Stimulated activated CD8-positive, alpha-beta memory T cell treated with anti-CD3 and anti-CD28 coated beads, Interleukin-12 subunit alpha, Interleukin-12 subunit beta, amount 100 ng/mL, for 24 hours (primary cell): ENCODE results near the gene ZSWIM3.
"Not testable (repeated sequence)": the region's sequence is repeated elsewhere in the genome, so short reads cannot be mapped to it uniquely, and the experiment has no call there.

ENCODE experiments used
- DNase-seq: peaks from one replicate; pipeline ENCODE4 v3.0.0-alpha.2; 2020; ENCODE audit errors: extremely low read depth

Gene ZSWIM3

DNA sequence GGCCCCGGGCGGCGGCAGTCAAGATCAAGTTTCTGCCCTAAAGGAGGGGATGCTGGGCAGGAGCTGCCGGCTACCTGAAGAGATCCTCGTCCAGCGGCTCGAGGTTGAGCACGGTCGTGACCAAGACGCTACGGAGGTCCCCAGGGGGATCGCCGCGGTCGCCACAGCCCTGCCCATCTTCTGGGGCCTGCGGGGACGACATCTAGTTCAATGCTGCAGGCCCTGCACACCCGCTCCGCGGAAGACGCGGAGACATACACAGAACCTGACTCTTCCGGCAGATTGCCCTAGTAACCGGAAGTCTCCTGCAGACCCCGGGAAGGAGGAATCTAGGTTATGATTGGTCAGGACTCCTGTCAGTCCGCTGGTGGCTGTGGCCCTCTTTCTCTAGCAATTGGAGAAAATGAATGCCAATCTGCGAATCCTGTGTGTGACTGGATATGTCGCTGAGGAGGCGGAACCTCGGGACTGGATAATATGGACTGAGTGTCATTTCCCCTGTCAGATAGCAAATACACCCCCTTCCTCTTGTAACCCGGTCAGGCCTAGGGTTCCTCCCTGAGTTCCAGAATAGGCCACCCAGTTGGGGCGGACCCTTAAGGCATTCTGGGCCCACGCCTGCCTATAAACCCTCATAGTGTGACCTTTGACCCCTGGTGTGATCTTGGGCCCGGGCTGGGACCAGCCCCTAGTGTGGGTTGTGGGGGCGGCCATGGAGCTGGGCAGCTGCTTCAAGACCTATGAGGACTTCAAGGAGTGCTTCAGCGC is at the start of gene ZSWIM3, which contains the start of gene ACOT8:
ZSWIM3 (plus strand) TSS at position 501 of the 768 bp plus-strand sequence; CDS start at position 713, 212 bp downstream.
ACOT8 (minus strand) TSS at position 279 of the 768 bp plus-strand sequence; CDS start at position 202, 77 bp downstream.
- peak; percentile 88 for DNase-seq

DNA sequence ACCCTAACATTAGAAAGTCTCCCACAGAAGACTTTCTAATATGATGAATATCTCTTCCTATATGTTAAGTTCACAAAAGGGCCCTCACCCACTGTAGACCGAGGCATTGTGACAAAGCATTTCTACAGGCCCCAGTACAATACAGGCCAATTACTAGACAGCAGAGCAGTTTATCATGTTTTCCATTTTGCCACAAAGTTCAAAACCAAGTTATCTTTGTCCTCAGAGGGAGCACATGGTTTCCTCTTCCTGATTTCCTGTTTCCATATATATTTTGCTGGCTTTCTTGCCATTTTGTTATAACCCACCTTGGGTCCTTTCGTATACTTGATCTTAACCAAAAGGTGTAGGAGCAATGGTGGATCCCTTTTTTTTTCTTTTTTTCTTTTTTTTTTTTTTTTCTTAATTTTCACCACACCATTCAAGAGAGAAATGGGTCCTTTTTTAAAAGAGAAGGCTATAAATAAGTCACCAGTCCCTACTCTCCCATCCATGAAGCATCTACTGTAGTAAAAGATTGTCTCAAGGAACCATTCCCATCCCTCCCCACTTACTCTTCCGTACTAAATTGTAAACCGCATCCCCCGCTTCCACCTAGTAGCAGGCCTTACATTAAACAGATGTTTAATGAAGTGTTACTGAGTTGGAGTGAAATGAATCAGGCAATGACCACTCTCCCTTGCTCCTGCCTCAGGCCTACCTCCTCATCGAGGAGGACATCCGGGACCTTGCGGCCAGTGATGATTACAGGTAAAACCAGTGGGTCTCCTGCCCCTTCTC is 47.0 kb upstream of the ZSWIM3 start:
- DNase-seq = no peak

DNA sequence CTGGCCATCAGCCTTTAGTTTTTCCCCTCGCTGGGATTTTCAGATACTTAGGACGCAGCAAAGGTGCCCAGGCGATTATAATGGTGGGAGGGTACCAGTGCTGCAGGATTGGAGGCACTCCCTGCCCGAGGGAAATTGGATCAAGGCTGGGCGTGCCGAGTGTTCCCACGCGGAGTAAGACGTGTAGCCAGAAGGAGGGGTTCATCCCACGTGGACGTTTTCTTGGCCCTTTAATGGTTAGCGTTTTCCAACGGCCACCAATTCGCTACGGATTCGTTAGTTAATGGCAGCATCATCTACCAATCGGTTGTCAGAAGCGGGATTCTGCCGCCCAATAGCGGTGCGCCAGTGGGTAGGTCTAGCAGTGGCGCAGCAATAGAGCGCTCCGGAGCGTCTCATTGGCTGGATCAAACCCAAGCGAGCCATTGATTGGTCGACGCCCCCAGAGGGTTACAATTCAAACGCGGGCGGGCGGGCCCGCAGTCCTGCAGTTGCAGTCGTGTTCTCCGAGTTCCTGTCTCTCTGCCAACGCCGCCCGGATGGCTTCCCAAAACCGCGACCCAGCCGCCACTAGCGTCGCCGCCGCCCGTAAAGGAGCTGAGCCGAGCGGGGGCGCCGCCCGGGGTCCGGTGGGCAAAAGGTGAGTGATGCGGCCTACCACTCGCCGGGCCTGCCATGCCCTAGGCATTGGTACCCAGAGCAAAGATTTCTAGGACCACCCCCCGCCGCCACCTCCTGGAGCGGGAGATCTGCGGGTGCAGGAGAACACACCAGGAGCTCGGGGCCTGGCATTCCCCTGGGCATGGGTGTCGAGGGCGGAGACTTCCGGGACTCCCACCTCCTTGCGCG is 45.0 kb upstream of the ZSWIM3 start, which contains the start of gene UBE2C:
UBE2C (plus strand) TSS at position 488 of the 849 bp plus-strand sequence; CDS start at position 540, 52 bp downstream.
- peak; percentile 86 for DNase-seq

DNA sequence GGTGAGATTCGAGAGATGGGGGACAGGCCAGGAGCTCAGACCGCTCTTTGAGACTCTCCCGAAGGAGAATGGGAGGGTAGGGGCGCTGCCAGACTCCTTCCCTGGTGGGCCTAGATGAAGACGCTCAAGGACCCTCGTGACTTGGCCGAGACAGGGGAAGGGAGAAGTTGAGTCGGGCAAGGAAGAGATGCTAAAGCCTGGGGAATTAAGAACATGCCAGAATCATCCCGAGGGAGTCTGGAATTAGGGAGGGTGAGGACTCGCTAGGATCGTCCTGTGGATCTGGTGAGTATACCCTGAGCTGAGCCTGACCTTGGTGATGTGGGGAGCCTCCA is 44.4 kb upstream of the ZSWIM3 start:
- no peak for DNase-seq

DNA sequence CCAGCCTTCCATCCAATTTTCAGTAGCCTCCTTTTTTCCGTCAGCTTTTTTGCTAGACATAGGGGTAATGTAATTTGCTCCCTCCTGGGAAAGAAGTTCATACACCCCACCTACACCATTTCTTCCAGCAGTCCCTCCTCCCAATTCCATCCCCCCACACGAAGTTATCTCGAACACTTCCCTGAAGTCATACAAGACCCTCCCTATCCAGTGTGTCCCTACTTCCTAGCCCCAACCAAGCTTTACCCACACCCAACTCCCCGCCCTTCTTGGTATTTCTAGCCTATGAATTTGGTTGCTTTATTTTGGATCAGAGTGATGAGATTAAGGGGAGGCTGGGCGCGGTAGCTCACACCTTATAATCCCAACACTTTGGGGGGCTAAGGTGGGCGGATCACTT is 43.9 kb upstream of the ZSWIM3 start:
- DNase-seq = no peak

DNA sequence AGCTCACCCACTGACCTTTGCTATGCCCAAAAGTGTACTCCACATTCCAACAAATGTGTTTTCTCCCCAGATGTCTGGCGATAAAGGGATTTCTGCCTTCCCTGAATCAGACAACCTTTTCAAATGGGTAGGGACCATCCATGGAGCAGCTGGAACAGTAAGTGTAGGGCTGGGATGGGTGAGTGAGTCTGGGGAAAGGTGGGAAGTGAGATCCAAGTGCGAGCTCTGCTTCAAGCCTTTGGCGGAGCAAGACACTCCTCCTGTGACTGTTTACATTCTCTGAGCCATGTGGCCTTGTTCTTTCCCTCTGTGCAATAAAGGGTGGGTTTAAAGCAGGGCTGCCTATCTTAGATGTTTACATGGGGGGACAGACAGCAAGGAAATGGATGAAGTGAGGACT is 43.1 kb upstream of the ZSWIM3 start:
- no peak for DNase-seq

DNA sequence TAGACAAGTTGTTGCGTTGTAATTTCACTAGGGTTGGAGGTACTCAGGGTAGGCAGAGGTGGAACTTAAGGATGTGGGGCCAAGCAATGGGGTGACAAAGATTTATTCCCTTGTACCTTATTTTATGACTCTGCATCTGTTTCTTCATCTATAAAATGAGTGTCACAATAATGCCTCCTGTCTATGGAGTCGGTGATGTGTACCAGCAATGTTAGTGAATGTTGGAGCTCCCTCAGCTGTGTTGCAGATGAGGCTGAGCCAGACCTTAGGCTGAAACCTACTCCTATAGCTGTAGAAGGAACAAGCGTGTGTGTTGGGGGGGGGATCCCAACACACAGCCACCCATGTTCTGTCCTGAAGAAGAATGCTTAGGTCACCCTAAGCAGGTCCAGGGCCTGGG is 40.5 kb upstream of the ZSWIM3 start:
- no peak for DNase-seq

DNA sequence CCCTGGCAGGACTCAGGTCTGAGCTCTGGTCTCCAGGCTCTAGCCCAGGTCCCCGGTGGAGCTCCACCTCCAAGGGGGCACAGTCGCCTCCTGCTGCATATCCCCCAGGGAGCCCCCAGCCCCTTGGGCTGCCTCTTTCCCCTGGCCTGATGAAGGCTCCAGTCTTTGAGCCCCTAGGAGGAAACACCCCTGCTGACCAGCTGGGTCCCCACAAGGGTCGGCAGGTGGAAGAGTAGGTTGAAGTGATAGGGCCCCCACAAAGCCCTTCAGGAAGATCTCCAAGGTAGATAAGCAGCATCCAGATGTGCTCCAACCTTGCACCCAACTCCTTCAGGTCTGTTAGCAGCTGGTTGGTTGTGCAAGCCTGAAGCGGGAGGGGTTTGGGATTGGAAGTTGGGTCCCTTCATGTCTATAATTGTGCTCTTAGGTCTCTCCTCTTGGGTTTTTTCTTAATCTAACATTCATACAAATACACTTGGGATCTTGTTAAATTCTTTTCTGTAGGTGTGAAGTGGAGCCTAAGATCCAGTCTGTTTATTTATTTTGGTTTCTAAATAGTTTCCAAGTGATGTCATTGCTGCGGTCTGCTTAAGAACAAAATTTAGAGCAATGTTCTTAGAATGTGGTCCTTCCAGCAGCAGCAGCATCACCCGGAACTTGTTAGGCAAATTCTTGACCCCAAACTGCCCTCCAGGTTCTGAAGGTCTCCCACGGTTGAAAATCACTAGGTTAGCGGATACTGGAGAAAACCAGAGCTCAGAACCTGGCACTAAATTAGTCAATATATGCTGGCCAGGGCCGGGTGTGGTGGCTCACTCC is 39.8 kb upstream of the ZSWIM3 start:
- no peak for DNase-seq

DNA sequence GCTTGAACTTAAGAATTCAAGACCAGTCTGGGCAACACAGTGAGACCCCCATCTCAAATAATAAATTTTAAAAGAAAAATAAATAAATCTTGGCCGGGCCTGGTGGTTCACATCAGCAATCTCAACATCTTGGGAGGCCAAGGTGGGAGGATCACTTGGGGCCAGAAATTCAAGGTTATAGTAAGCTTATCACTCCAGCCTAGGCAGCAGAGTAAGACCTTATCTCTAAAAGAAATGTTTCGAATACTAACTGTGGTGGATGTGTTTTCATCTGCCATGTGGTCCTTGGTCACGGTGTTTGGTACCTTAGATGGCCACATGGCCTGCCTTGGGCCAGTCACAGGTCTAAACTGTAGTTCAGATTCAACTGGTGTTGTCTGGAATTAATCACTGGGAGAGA is 39.2 kb upstream of the ZSWIM3 start:
- DNase-seq = no peak

DNA sequence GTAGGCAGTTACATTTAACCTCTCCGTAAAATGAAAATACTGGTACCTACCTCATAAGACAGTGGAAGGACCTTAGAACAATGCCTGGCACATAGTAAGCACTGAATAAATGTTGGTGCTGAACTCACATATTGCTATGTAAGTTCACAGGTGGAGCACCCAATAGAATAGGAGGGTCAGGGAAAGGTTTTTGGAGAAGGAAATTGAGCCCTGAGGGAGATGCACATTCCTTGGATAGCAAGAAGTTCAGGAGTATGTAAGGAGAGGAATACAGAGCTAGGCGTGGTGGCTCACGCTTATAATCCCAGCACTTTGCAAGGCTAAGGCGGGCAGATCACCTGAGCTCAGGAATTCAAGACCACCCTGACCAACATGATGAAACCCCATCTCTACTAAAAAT is 37.9 kb upstream of the ZSWIM3 start:
- DNase-seq = no peak

DNA sequence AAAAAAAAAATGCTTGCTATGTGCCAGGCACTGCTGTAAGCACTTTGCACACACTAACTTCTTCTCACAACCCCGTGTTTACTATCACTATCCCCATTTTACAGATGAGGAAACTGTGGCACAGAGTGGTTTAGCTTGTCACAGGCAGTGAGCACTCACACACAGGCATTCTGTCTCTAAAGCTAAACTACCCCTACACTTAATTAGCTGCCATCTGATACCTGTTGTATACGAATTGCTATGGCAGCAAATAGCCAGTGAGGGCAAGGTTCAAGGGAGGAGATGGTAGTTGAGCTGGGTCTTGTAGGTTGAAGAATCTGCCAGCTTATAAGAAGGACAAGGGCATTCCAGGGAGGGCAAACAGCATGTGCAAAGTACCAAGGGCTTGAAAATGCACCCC is 35.5 kb upstream of the ZSWIM3 start:
- no peak for DNase-seq

DNA sequence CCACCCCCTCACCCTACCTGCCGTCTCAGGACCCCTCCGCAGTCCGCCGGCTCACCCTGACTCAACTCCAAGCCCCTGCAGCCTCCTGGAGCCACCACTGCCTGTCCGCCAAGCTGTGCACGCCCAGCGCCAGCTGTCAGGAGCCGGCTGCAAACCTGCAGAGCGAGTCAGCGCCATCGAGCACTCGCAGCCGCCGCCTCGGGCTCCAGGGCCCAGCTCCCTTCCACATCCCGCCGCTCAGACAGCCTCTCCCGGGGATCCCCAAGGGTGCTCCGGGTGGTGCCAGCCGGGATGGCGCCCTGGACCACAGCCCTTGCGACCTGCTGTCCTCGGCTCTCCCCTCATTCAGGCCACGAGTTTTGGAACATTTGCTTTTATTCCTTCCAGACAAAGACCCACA is 34.6 kb upstream of the ZSWIM3 start:
- no peak for DNase-seq

DNA sequence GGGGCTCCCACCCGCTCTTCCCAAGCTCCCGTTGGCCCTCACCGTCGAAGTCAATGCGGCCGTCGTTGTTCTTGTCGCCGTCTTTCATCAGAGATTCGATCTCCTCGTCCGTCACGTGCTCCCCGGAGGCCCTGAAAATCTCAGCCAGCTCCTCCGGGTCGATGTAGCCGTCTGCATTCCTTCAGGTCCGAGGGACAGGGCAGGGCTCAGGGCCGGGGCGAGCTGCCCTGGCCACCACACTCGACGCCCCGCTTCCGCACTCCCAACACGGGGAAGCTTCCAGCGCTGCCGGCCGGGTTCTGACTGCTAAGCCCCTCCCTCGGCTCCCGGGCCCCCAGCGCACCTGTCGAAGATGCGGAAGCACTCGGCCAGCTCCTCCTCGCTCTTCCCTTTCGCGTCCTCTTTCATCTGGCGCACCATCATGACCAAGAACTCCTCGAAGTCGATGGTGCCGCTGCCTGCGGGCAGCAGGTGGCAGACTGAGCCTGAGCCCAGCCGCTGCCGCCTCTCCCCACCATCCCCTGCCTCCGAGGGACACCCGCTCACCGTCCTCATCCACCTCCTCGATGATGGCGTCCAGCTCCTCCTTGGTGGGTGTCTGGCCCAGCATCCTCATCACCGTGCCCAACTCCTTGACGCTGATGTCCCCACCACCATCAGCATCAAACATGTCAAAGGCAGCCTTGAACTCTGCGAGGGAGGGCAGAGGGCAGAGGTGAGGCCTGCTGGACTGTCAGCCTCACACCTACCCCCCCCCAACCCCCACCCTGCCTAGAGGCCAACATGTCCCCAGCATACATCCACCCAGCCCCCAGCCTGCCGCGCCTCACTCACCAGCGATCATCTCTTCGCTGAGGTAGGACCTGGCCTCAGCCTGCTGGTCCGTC is 33.2 kb upstream of the ZSWIM3 start:
- no peak for DNase-seq

DNA sequence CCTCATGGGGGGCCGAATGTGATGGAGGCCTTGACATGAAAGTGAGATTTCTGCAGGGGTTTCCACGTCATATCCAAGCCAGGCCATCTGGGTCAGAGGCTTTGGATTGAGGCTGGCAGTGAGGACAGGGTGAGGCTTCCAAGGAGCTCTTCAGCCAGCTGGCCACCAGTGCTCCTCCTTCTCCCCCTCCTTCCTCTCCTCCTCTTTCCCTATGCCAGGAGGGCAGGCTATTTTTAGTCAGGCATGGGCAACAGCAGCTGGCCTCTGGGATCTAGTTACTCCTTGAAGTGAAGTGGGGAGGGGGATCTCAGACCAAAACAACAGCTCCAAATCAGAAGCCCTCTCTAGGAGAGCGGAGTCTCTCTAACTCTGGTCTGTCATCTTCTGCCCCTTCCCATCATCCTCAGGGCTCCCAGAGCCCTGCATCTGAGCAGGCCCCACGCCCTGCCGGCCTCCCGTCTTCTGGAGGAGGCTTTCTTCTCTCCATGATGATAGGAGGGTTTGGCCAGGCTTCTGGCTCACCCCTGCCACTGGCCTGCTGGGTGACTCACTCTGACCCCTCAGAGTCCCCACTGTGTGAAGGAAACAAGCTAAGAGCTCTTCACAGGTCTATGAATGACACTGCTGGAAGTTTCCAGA is 30.9 kb upstream of the ZSWIM3 start:
- DNase-seq = no peak

DNA sequence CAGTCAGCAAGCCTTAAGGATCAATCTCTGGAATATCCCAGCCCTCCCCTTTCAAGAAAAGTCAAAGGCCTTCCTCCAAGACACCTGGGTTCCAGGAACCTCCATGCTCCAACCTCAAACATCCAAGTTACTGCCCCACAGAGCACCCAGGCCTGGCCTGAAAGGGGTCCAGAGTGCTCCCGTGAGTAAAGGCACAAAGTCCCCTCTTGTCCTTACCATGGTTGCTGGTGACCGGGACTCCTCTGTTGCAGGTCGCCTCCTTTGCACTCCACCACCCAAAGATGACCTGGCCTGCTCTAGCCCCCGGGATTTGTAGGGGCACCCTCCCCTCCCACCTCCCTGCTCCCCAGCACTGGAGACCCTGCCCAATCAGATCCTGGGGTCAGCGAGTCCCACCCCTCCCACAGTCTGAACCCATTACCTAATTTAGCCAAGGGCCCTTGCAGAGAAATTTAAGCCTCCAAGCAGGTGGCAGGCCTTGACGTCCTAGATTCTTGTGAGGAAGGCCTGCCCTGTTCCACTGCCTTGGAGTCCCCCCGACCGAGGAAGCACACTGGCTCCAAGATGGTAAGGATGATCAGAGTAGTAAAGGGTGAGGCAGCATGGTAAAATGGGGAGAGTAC is 30.3 kb upstream of the ZSWIM3 start, which contains the start of gene TNNC2:
TNNC2 (minus strand) TSS at position 283 of the 623 bp plus-strand sequence; CDS start at position 219, 64 bp downstream.
- DNase-seq = no peak

DNA sequence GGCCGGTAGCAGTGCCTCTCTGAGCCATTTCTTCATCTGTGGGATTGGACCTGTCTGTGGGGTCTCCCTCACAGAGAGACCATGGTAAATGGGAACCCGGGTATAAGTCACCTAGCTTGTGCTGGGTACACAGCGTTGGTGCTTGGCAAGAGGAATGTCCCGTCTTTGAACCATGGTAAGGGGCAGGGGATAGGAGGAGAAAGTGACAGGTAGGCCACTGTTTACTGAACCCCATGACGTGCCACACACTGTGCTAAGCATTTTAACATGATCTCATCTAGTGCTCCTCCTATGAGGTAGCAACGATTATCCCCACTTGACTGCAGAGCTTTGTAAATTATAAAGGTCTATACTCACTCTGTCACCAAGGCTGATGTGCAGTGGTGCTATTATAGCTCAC is 29.7 kb upstream of the ZSWIM3 start:
- DNase-seq = no peak

DNA sequence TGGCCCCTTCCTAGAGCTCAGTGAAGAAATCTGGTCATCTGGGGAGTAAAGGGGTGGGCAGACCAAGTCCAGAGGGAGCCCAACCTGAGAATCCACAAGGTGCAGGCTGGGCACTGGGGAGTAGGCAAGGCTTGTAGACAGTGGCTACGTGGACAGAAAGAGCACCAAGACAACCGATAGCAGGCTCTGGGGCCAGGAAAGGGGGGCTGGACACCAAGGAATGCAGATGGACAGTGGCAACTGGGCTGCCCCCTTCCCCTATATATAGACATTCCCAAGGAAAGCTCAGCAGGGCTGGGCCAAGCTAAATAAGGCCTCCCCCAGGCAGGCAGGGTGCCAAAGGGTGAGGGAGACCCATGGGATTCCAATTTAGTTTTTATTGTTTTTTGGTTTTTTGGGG is 28.8 kb upstream of the ZSWIM3 start:
- no peak for DNase-seq

DNA sequence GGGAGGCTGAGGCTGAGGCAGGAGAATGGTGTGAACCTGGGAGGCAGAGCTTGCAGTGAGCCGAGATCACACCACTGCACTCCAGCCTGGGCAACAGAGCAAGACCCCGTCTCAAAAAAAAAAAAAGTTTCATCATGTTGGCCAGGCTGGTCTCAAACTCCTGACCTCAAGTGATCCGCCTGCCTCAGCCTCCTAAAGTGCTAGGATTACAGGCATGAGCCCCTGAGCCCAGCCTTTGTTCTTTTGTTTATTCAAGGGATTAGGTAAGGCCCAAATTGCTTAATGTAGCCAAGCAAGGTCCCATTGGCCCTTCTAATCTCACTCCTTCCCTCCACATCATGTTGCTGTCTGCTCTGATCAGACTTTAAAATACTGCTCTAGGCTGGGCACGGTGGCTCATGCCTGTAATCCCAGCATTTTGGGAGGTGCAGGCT is 27.7 kb upstream of the ZSWIM3 start:
- not testable (repeated sequence) for DNase-seq

DNA sequence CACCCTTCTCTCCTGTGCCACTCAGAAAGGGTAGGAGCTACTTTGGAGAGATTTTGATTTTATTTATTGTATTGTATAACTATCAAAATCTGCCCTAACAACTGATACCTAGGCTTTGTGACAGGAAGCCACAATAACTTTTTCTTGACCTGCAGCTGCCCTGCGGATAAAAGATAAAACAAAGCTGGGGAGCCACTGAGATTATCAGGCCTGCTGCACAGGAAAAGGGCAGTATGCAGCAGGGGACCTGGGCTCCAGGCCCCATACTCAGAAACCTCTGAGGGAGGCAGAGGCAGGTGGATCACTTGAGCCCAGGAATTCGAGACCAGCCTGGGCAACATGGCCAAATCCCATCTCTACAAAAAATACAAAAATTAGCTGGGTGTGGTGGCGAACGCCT is 24.8 kb upstream of the ZSWIM3 start:
- DNase-seq = no peak
